Endothelial cell of umbilical vein (primary cell): ENCODE data around the gene RAB6B. TPM values are rescaled to one million over a fixed set of nuclear protein-coding genes. Genes with fewer than 3 reads are reported as not detected.

Source experiments
- BruUV-seq: library from RNA; stranded (reverse); fragments of 400-500 nt; replicated peaks from 2 replicates; lab custom pipeline; 2021; lab: Mats Ljungman, UMichigan
- CTCF ChIA-PET: fragments of 300-600, 350-600 bp; sonication (Branson Sonifier 250); formaldehyde crosslinking; loops from one replicate; lab custom pipeline; 2021; ENCODE audit warnings: antibody characterized with exemption, inconsistent platforms; lab: Charles Lee
- POLR2A ChIA-PET: fragments of 300-600, 350-600 bp; sonication (Branson Sonifier 250); formaldehyde crosslinking; loops from one replicate; lab custom pipeline; 2021; ENCODE audit warnings: antibody characterized with exemption, inconsistent platforms; lab: Charles Lee
- DNase-seq: peaks from one replicate; pipeline ENCODE4 v3.0.0-alpha.2; 2011; ENCODE audit warnings: low read depth, low spot score
- FAIRE-seq: peaks from 2 replicates; lab custom pipeline; 2011; peaks lifted over from hg19 to GRCh38; lab: Jason Lieb, UNC
- H2AFZ ChIP-seq: 2 replicates; pipeline ENCODE4 v1.6.0; 2012; ENCODE audit warnings: low read depth, low read length, control low read depth, inconsistent platforms
- H3K27ac ChIP-seq: 2 replicates; pipeline ENCODE4 v1.5.1; 2011; ENCODE audit warnings: low read depth, mild to moderate bottlenecking, control low read depth, low read length, moderate library complexity; ENCODE audit not compliant: insufficient read depth
- H3K27me3 ChIP-seq, 2 experiments: 2 replicates each; pipeline versions ENCODE4 v1.6.0 to v1.6.1; 2011; ENCODE audit warnings: low read length in 2 of 2, mixed read lengths in 1 of 2; ENCODE audit not compliant: control insufficient read depth in 2 of 2, insufficient read depth in 2 of 2
- H3K36me3 ChIP-seq, 2 experiments: 2 replicates in 1 of 2; 3 replicates in 1 of 2; pipeline ENCODE4 v1.5.1; 2011; ENCODE audit warnings: low read length in 2 of 2, mild to moderate bottlenecking in 1 of 2, moderate library complexity in 1 of 2; ENCODE audit not compliant: control insufficient read depth in 2 of 2, insufficient read depth in 2 of 2; ENCODE audit errors: extremely low read depth in 1 of 2
- H3K4me1 ChIP-seq: 3 replicates; pipeline ENCODE4 v1.5.1; 2011; ENCODE audit warnings: mild to moderate bottlenecking, low read length; ENCODE audit not compliant: control insufficient read depth, insufficient read depth; ENCODE audit errors: extremely low read depth
- H3K4me2 ChIP-seq: 2 replicates; pipeline ENCODE4 v1.6.1; 2011; ENCODE audit warnings: low read length, control low read depth, mixed read lengths; ENCODE audit not compliant: insufficient read depth
- H3K4me3 ChIP-seq, 3 experiments: fragments of 200-600 bp in 1 of 3; sonication (generic), shearing (Covaris generic) in 1 of 3; replicated peaks in 1 of 3; 2 replicates each; pipeline ENCODE4 v1.5.1; 2011 to 2016; ENCODE audit warnings: control low read depth in 3 of 3, low read length in 3 of 3, mild to moderate bottlenecking in 2 of 3, inconsistent platforms in 1 of 3, low read depth in 1 of 3, moderate library complexity in 1 of 3; ENCODE audit not compliant: insufficient read depth in 1 of 3
- H3K79me2 ChIP-seq: 2 replicates; pipeline ENCODE4 v1.6.0; 2012; ENCODE audit warnings: low read length, inconsistent platforms; ENCODE audit not compliant: control insufficient read depth, insufficient read depth
- H3K9ac ChIP-seq: replicated peaks from 2 replicates; pipeline ENCODE3; 2011; ENCODE audit warnings: low read length, control low read depth; ENCODE audit not compliant: insufficient read depth; ENCODE audit errors: extremely low read depth
- H3K9me1 ChIP-seq: replicated peaks from 3 replicates; pipeline ENCODE4 v1.6.0; 2011; ENCODE audit warnings: mild to moderate bottlenecking, low read length; ENCODE audit not compliant: control insufficient read depth, insufficient read depth; ENCODE audit errors: extremely low read depth
- H3K9me3 ChIP-seq: replicated peaks from 2 replicates; pipeline ENCODE4 v1.5.1; 2012; ENCODE audit warnings: low read length, inconsistent platforms; ENCODE audit not compliant: control insufficient read depth, insufficient read depth
- H4K20me1 ChIP-seq: replicated peaks from 2 replicates; pipeline ENCODE3; 2011; ENCODE audit warnings: mild to moderate bottlenecking, low read length; ENCODE audit not compliant: control insufficient read depth, insufficient read depth; ENCODE audit errors: extremely low read depth
- EZH2 ChIP-seq: IDR thresholded peaks from 2 replicates; pipeline ENCODE4 v1.6.1; 2012; ENCODE audit warnings: borderline replicate concordance, low read depth, mild to moderate bottlenecking, moderate library complexity, low read length, inconsistent platforms; ENCODE audit not compliant: severe bottlenecking
- GATA2 ChIP-seq: IDR thresholded peaks from 2 replicates; pipeline ENCODE4 v1.7.0; 2011; ENCODE audit warnings: low read depth, mild to moderate bottlenecking, moderate library complexity, mixed read lengths, low read length; ENCODE audit not compliant: insufficient read length, insufficient read depth
- MYC ChIP-seq: IDR thresholded peaks from one replicate; pipeline ENCODE4 v1.6.1; 2011; ENCODE audit warnings: mild to moderate bottlenecking, low read depth, low read length
- POLR2A ChIP-seq: IDR thresholded peaks from 2 replicates; pipeline ENCODE4 v1.6.1; 2012; ENCODE audit warnings: low read depth, mild to moderate bottlenecking, control low read depth, low read length
- POLR2AphosphoS5 ChIP-seq: IDR thresholded peaks from 2 replicates; pipeline ENCODE4 v1.6.1; 2012; ENCODE audit warnings: low read depth, mild to moderate bottlenecking, control low read depth, low read length, moderate library complexity; ENCODE audit not compliant: insufficient read depth
- dilution Hi-C: fragments of 300-500 bp; cut with MboI; formaldehyde crosslinking; loops from one replicate; pipeline ENCODE4 v1.15.0; 2019; ENCODE audit warnings: low sequenced_read_pairs; ENCODE audit not compliant: extremely low pct_ligation_motif_present
- intact Hi-C: fragments of 100-400 bp; cut with micrococcal nuclease; formaldehyde crosslinking; loops from one replicate; pipeline ENCODE4 v1.10.0; 2022
- polyA plus RNA-seq, 4 experiments: library from polyadenylated mRNA; depleted of rRNA in 3 of 4; stranded (reverse) in 3 of 4; unstranded in 1 of 4; fragments of >200 nt; gene quantifications; 2 replicates each; pipeline versions ENCODE4 v1.2.1 to v1.2.3, GENCODE V29; 2011 to 2012; ENCODE audit warnings: missing spikeins in 1 of 4
- total RNA-seq: library from RNA; stranded (reverse); gene quantifications from 2 replicates; pipeline ENCODE4 v1.2.3, GENCODE V29; 2021
- TF ChIP-seq, protein P1 (sequence below): IDR thresholded peaks from 2 replicates; pipeline ENCODE4 v1.6.1; 2011; ENCODE audit not compliant: insufficient read depth, insufficient read length
- TF ChIP-seq, protein P2 (sequence below), 2 donors: IDR thresholded peaks; 1 replicate in 1 of 2; 2 replicates in 1 of 2; pipeline ENCODE4 v1.5.1; 2011; ENCODE audit warnings: low read length in 2 of 2, mild to moderate bottlenecking in 2 of 2, moderate library complexity in 2 of 2, control low read depth in 1 of 2, inconsistent platforms in 1 of 2, low read depth in 1 of 2; ENCODE audit not compliant: insufficient read depth in 1 of 2; ENCODE audit errors: extremely low read depth in 1 of 2

The RAB6B gene
- total and polyA plus RNA-seq, 2 donors (not counting 3 experiments of a cell fraction or from before 2014, with no cell fraction given): 1.7 to 6.7 TPM

DNA sequence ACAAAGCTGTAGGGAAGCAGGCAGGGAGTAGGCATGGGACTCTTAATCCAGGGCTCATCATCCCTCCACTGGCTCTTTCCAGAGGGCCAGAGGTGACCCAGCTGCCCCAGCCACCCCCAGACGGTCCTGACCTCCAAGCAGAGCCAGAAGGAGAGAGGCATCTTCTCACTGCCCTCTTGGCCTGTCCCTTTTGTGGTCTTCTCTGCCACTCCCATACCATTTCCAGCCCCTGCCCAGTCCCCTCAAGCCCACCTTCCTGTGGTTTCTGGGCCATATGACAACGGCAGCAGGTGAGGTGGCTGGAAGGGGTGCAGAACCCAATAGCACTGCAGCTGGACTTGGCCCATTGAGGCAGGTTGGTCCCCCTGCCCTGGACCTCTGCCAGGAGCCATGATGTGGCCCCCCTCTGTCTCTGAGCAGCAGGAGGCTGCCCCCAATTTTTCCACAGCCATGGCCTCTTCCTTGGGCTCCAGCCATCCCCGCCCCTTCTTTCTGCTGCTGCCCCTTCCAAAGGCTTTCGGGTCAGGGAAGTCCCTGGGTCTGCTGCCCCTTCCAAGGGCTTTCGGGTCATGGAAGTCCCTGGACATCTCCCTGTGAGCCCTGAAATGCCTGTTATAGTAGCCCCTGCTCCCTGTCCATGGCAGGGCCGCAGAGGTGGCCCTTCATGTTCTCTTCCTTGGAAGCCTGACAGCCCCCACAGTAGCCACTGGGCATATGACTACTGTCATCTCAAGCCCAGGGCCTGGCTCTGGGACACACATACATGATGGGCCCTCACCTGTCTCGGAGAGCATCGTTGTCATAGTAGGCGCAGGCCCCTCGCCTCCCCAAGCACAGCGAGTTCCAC, 39.5 kb upstream of the RAB6B start:
- dilution Hi-C loops: loop anchor here (25.0 kb wide), 1 partner anchor 277 kb away; no protein-coding TSS in a partner anchor
- Histone ChIP-seq H3K79me2 (no peaks in the 10 kb centered on the region), H3K4me3 (no peak overlapping the region), H4K20me1 (no peaks in the 10 kb centered on the region), H2AFZ (no peak overlapping the region), H3K9ac (no peak overlapping the region), H3K27me3 (no peaks in the 10 kb centered on the region), H3K36me3 (no peaks in the 10 kb centered on the region), H3K9me3 (no peaks in the 10 kb centered on the region), H3K9me1 (no peaks in the 10 kb centered on the region), H3K4me2 (no peak overlapping the region), H3K27ac (no peak overlapping the region), H3K4me1 (no peaks in the 10 kb centered on the region)
- POLR2A ChIA-PET: no interaction called here
- BruUV-seq: no TSS peak
- CTCF ChIA-PET: interaction anchor here (0.9 to 8.6 kb wide), 5 partner anchors 11 to 277 kb away, joined by 3 to 82 read pairs (median 3); no protein-coding TSS in a partner anchor
- no peak for FAIRE-seq
- TF ChIP-seq POLR2AphosphoS5: no peak
- TF ChIP-seq, protein P1, sequence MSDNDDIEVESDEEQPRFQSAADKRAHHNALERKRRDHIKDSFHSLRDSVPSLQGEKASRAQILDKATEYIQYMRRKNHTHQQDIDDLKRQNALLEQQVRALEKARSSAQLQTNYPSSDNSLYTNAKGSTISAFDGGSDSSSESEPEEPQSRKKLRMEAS: no peak
- TF ChIP-seq GATA2: no peak
- no peak for TF ChIP-seq EZH2
- TF ChIP-seq, protein P2, sequence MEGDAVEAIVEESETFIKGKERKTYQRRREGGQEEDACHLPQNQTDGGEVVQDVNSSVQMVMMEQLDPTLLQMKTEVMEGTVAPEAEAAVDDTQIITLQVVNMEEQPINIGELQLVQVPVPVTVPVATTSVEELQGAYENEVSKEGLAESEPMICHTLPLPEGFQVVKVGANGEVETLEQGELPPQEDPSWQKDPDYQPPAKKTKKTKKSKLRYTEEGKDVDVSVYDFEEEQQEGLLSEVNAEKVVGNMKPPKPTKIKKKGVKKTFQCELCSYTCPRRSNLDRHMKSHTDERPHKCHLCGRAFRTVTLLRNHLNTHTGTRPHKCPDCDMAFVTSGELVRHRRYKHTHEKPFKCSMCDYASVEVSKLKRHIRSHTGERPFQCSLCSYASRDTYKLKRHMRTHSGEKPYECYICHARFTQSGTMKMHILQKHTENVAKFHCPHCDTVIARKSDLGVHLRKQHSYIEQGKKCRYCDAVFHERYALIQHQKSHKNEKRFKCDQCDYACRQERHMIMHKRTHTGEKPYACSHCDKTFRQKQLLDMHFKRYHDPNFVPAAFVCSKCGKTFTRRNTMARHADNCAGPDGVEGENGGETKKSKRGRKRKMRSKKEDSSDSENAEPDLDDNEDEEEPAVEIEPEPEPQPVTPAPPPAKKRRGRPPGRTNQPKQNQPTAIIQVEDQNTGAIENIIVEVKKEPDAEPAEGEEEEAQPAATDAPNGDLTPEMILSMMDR (IDR thresholded peaks at IDR 0.05; ENCODE audit: extremely low read depth in 1 of 2, insufficient read depth in 1 of 2, low read depth in 1 of 2, low read length in 2 of 2): no peak
- no peak for TF ChIP-seq POLR2A
- no peak for TF ChIP-seq MYC
- intact Hi-C loops: loop anchor here (5.0 kb wide), 1 partner anchor 537 kb away; no protein-coding TSS in a partner anchor
- no peak for DNase-seq
